CD14-positive monocyte (primary cell): ENCODE results near the gene RGS11. TPM values are rescaled to one million over a fixed set of nuclear protein-coding genes. Genes with fewer than 3 reads are reported as not detected.

Experiments used
- DNase-seq, 3 donors: peaks; one replicate each; pipeline ENCODE4 v3.0.0-alpha.2; 2011 to 2022
- H2AFZ ChIP-seq: 2 replicates; pipeline ENCODE4 v1.6.0; 2012; ENCODE audit warnings: mild to moderate bottlenecking, low read depth, low read length, inconsistent platforms; ENCODE audit not compliant: insufficient read depth, poor library complexity, severe bottlenecking
- H3K27ac ChIP-seq, 2 donors: 1 replicate in 1 of 2; 2 replicates in 1 of 2; pipeline ENCODE4 v1.5.1; 2012 to 2013; ENCODE audit warnings: low read length in 2 of 2, control low read depth in 1 of 2, inconsistent platforms in 1 of 2, low read depth in 1 of 2, mild to moderate bottlenecking in 1 of 2
- H3K27me3 ChIP-seq, 2 donors: one replicate each; pipeline versions ENCODE4 v1.6.0 to v1.6.1; 2011 to 2013; ENCODE audit warnings: low read length in 2 of 2; ENCODE audit not compliant: control insufficient read depth in 2 of 2, insufficient read depth in 2 of 2
- H3K36me3 ChIP-seq, 2 donors: replicated peaks in 1 of 2; 1 replicate in 1 of 2; 2 replicates in 1 of 2; pipeline versions ENCODE4 v1.5.1 to v1.6.1; 2012 to 2013; ENCODE audit warnings: low read length in 2 of 2, control low read depth in 1 of 2, inconsistent platforms in 1 of 2, mild to moderate bottlenecking in 1 of 2; ENCODE audit not compliant: insufficient read depth in 2 of 2, control insufficient read depth in 1 of 2
- H3K4me1 ChIP-seq, 2 donors: 1 replicate in 1 of 2; 2 replicates in 1 of 2; pipeline versions ENCODE4 v1.5.1 to v1.6.1; 2012 to 2013; ENCODE audit warnings: low read length in 2 of 2, control low read depth in 1 of 2, inconsistent platforms in 1 of 2, mild to moderate bottlenecking in 1 of 2, moderate library complexity in 1 of 2; ENCODE audit not compliant: insufficient read depth in 2 of 2, control insufficient read depth in 1 of 2
- H3K4me2 ChIP-seq: replicated peaks from 2 replicates; pipeline ENCODE3; 2012; ENCODE audit warnings: low read length, moderate library complexity, mild to moderate bottlenecking; ENCODE audit not compliant: poor library complexity, severe bottlenecking; ENCODE audit errors: extremely low read depth
- H3K4me3 ChIP-seq, 3 experiments: fragments of 200-600 bp in 1 of 3; sonication (generic) in 1 of 3; replicated peaks in 1 of 3; 1 replicate in 2 of 3; 2 replicates in 1 of 3; pipeline ENCODE4 v1.5.1; 2011 to 2013; ENCODE audit warnings: low read length in 3 of 3, mild to moderate bottlenecking in 3 of 3, control low read depth in 2 of 3, low read depth in 2 of 3, inconsistent platforms in 1 of 3, moderate library complexity in 1 of 3
- H3K79me2 ChIP-seq: 2 replicates; pipeline ENCODE4 v1.6.0; 2012; ENCODE audit warnings: mild to moderate bottlenecking, control low read depth, inconsistent platforms, low read length, moderate library complexity; ENCODE audit not compliant: insufficient read depth
- H3K9ac ChIP-seq: 2 replicates; pipeline ENCODE4 v1.6.0; 2017; ENCODE audit warnings: low read length, mild to moderate bottlenecking; ENCODE audit not compliant: insufficient read depth, poor library complexity, severe bottlenecking
- H3K9me3 ChIP-seq, 2 donors: replicated peaks in 1 of 2; 1 replicate in 1 of 2; 2 replicates in 1 of 2; pipeline versions ENCODE4 v1.5.1 to v1.6.1; 2012 to 2013; ENCODE audit warnings: low read length in 2 of 2, control low read depth in 1 of 2; ENCODE audit not compliant: control insufficient read depth in 1 of 2, insufficient read depth in 1 of 2
- H4K20me1 ChIP-seq: 2 replicates; pipeline ENCODE4 v1.6.0; 2012; ENCODE audit warnings: mild to moderate bottlenecking, low read length, control low read depth, moderate library complexity; ENCODE audit not compliant: insufficient read depth
- H3K27ac Mint-ChIP-seq, 7 donors: one replicate each; pipeline ENCODE4 v1.8.0; 2020; ENCODE audit warnings: mild to moderate bottlenecking in 7 of 7, mixed read lengths in 7 of 7, moderate library complexity in 6 of 7, inconsistent platforms in 2 of 7
- H3K27me3 Mint-ChIP-seq, 3 donors: one replicate each; pipeline ENCODE4 v1.8.0; 2021 to 2022; ENCODE audit warnings: low read depth in 3 of 3, mild to moderate bottlenecking in 3 of 3, mixed read lengths in 3 of 3, moderate library complexity in 3 of 3, inconsistent platforms in 1 of 3
- H3K36me3 Mint-ChIP-seq, 2 donors: one replicate each; pipeline ENCODE4 v1.8.0; 2020; ENCODE audit warnings: mixed read lengths in 2 of 2, inconsistent platforms in 1 of 2, mild to moderate bottlenecking in 1 of 2
- H3K4me1 Mint-ChIP-seq: one replicate; pipeline ENCODE4 v1.8.0; 2020; ENCODE audit warnings: mild to moderate bottlenecking, mixed read lengths
- H3K4me3 Mint-ChIP-seq, 2 donors: one replicate each; pipeline ENCODE4 v1.8.0; 2020; ENCODE audit warnings: mild to moderate bottlenecking in 2 of 2, mixed read lengths in 2 of 2, moderate library complexity in 1 of 2
- H3K9me3 Mint-ChIP-seq, 7 donors: one replicate each; pipeline ENCODE4 v1.8.0; 2020 to 2022; ENCODE audit warnings: mixed read lengths in 7 of 7, mild to moderate bottlenecking in 6 of 7, moderate library complexity in 6 of 7, inconsistent platforms in 2 of 7
- CTCF ChIP-seq: fragments of 200-600 bp; IDR thresholded peaks from one replicate; pipeline ENCODE4 v1.8.0; 2022; ENCODE audit warnings: antibody characterized with exemption, mild to moderate bottlenecking
- WGBS: methylation state at CpG from one replicate; pipeline ENCODE4 v1.1.5; 2013; ENCODE audit warnings: missing lambda C conversion rate; ENCODE audit not compliant: insufficient coverage; 5-methylcytosine and 5-hydroxymethylcytosine counted together
- intact Hi-C, 2 donors: fragments of 100-400 bp; cut with micrococcal nuclease; formaldehyde crosslinking; loops; one replicate each; pipeline versions ENCODE4 v1.15.0 to v1.15.1; 2023
- polyA plus RNA-seq, 3 donors: library from polyadenylated mRNA; depleted of rRNA in 1 of 3; unstranded in 2 of 3; stranded (reverse) in 1 of 3; fragments of 300-500 nt in 2 of 3; fragments of >200 nt in 1 of 3; fragmentation: Illumina TruSeq in 2 of 3; gene quantifications; 1 replicate in 2 of 3; 2 replicates in 1 of 3; pipeline ENCODE4 v1.2.3, GENCODE V29; 2012 to 2021

Gene RGS11
- polyA plus RNA-seq, 3 donors, result 0.07 TPM; not detected in 2

- Histone ChIP-seq H3K9ac (no peak overlapping the region), H3K4me1 (peaks cover 9 to 11% of the 10 kb centered on the region in 2 donors)
- 93% methylated on average over 12 of the region's 12 CpGs for WGBS
Measured at GRCh38 chr16:249431-249830, 26.3 kb downstream of the RGS11 start.

DNA sequence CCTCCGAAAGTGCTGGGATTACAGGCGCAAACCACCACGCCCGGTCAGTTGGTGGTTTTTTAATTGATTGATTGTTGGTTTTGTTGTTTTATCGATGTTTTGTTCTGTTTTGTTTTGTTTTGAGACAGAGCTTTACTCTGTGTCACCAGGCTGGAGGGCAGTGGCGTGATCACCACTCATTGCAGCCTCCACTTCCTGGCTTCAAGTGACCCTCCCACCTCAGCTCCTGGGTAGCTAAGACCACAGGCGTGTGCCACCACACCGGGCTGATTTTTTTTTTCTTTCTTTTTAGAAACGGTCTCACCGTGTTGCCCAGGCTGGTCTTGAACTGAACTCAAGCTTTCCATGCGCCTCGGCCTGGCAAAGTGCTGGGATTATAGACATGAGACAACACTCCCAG, 28.7 kb downstream of the RGS11 start:
- Mint-ChIP-seq H3K4me3 (no peak overlapping the region), H3K9me3 (peaks cover 0 to under 1% (median 0%) of the 10 kb centered on the region in 7 donors), H3K4me1 (peaks cover 6% of the 10 kb centered on the region), H3K27ac (peak overlapping the region in 2 of 7 donors; percentile 13 to 66), H3K36me3 (peaks cover 10 to 31% of the 10 kb centered on the region in 2 donors), H3K27me3 (peaks cover 0 to under 1% (median 0%) of the 10 kb centered on the region in 3 donors)
- H3K27ac ChIP-seq, result no peak overlapping the region
- WGBS, result 90% methylated on average over 8 of the region's 12 CpGs
- H3K9ac ChIP-seq, result no peak overlapping the region
- H3K9me3 ChIP-seq, result no peaks in the 10 kb centered on the region
- peaks cover 2 to 4% of the 10 kb centered on the region in 2 donors for H3K4me1 ChIP-seq
- no peaks in the 10 kb centered on the region for H3K79me2 ChIP-seq
- H4K20me1 ChIP-seq, result peaks cover 4% of the 10 kb centered on the region
- H2AFZ ChIP-seq, result no peak overlapping the region
- H3K4me3 ChIP-seq, result no peak overlapping the region
- DNase-seq, result no peak
- intact Hi-C loops, result no loop called here
- no peak overlapping the region for H3K4me2 ChIP-seq
- H3K27me3 ChIP-seq, result no peaks in the 10 kb centered on the region
- no peak for TF ChIP-seq CTCF
- H3K36me3 ChIP-seq, result peaks cover 0 to 14% of the 10 kb centered on the region in 2 donors

More at GRCh38 chr16:249431-249830, 26.3 kb downstream of the RGS11 start:
- intact Hi-C loops, result no loop called here
- Mint-ChIP-seq H3K27ac (no peak overlapping the region), H3K27me3 (peaks cover 0 to 3% (median 0%) of the 10 kb centered on the region in 3 donors), H3K4me3 (no peak overlapping the region), H3K9me3 (peaks cover 0 to 3% (median 0%) of the 10 kb centered on the region in 7 donors), H3K4me1 (peaks cover 10% of the 10 kb centered on the region), H3K36me3 (peaks cover 21 to 40% of the 10 kb centered on the region in 2 donors)
- Histone ChIP-seq H3K27ac (no peak overlapping the region), H3K36me3 (peaks cover 6 to 21% of the 10 kb centered on the region in 2 donors), H4K20me1 (no peaks in the 10 kb centered on the region), H3K4me2 (no peak overlapping the region), H3K4me3 (no peak overlapping the region), H3K79me2 (no peaks in the 10 kb centered on the region), H3K9me3 (no peaks in the 10 kb centered on the region), H2AFZ (no peak overlapping the region), H3K27me3 (no peaks in the 10 kb centered on the region)
- no peak for TF ChIP-seq CTCF
- DNase-seq, result no peak
